SU-DHL-6 (cell line): ENCODE results near the gene TLE1.

ENCODE experiments used
- H2AFZ ChIP-seq: fragments of 200-600 bp; sonication (generic); 2 replicates; pipeline ENCODE4 v1.6.1; 2014; ENCODE audit warnings: low read depth, mild to moderate bottlenecking, moderate library complexity, mixed read lengths, antibody characterized with exemption, low read length; ENCODE audit not compliant: severe bottlenecking
- H3F3A ChIP-seq: fragments of 200-600 bp; shearing (Covaris generic); 2 replicates; pipeline ENCODE4 v1.6.0; 2016; ENCODE audit warnings: antibody characterized with exemption, mild to moderate bottlenecking; ENCODE audit not compliant: insufficient read depth
- H3K27ac ChIP-seq: fragments of 200-600 bp; sonication (generic); 2 replicates; pipeline ENCODE4 v1.5.1; 2016; ENCODE audit warnings: low read depth, mild to moderate bottlenecking, low read length, moderate library complexity, mixed read lengths
- H3K27me3 ChIP-seq: fragments of 200-600 bp; sonication (generic), shearing (Covaris generic); 2 replicates; pipeline ENCODE4 v1.6.0; 2014; ENCODE audit warnings: mild to moderate bottlenecking, low read length
- H3K36me3 ChIP-seq: fragments of 200-600 bp; sonication (generic); 2 replicates; pipeline ENCODE4 v1.6.1; 2014; ENCODE audit warnings: mild to moderate bottlenecking, low read length, mixed read lengths
- H3K4me2 ChIP-seq: fragments of 300-600, 200-600 bp; shearing (Covaris generic), sonication (generic); 2 replicates; pipeline ENCODE4 v1.6.0; 2014; ENCODE audit warnings: low read length, low read depth, mild to moderate bottlenecking; ENCODE audit not compliant: poor library complexity, severe bottlenecking
- H3K4me3 ChIP-seq: fragments of 200-600 bp; sonication (generic); 2 replicates; pipeline ENCODE4 v1.5.1; 2014; ENCODE audit warnings: antibody characterized with exemption, low read length, mild to moderate bottlenecking, mixed read lengths; ENCODE audit not compliant: insufficient read depth, poor library complexity, severe bottlenecking
- H3K79me2 ChIP-seq: fragments of 200-600 bp; sonication (generic); 2 replicates; pipeline ENCODE4 v1.6.1; 2014; ENCODE audit warnings: mild to moderate bottlenecking, low read length, moderate library complexity; ENCODE audit not compliant: insufficient read depth
- H3K9ac ChIP-seq: fragments of 200-600 bp; sonication (generic); 2 replicates; pipeline ENCODE4 v1.7.0; 2014; ENCODE audit warnings: mild to moderate bottlenecking, low read length
- H3K9me2 ChIP-seq: fragments of 200-600 bp; sonication (generic); replicated peaks from 2 replicates; pipeline ENCODE4 v1.6.1; 2014; ENCODE audit warnings: low read length; ENCODE audit not compliant: insufficient read depth
- H3K9me3 ChIP-seq: fragments of 200-600 bp; sonication (generic); 2 replicates; pipeline ENCODE4 v1.6.1; 2014; ENCODE audit warnings: low read length, mixed read lengths; ENCODE audit not compliant: insufficient read depth
- H4K20me1 ChIP-seq: fragments of 200-600 bp; sonication (generic); 2 replicates; pipeline ENCODE4 v1.6.1; 2014; ENCODE audit warnings: low read depth, mild to moderate bottlenecking, antibody characterized with exemption, low read length, moderate library complexity, mixed read lengths
- CTCF ChIP-seq: fragments of 200-600 bp; sonication (generic); IDR thresholded peaks from one replicate; pipeline ENCODE4 v1.5.1; 2017; ENCODE audit warnings: antibody characterized with exemption, mild to moderate bottlenecking, low read length, moderate library complexity; ENCODE audit not compliant: insufficient read depth, poor library complexity, severe bottlenecking
- EZH2phosphoT487 ChIP-seq: fragments of 200-600 bp; sonication (generic), shearing (Covaris generic); conservative IDR thresholded peaks from 2 replicates; pipeline ENCODE4 v1.6.1; 2018; ENCODE audit warnings: mild to moderate bottlenecking, antibody characterized with exemption, low read length, moderate library complexity, mixed read lengths

TLE1 gene

DNA sequence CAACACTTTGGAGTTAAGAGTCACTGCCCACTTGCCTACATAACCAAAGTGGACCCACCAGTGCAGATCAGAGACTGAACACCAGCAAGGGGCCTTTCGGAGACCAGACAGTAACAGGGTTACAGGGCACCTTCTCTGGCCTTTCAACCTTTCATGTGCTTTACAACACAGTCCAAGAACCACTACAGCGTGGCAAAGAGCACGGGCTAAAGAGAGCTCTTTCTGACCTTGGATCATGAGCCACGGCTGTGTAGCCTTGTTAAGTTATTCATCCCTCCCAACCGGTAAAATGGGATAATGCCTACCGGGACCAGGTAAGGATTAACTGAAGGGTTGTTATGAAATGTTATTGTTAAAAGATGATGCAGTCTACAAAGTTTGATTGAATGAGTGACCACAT is 75.0 kb downstream of the TLE1 start:
- H3K9me2 ChIP-seq, result no peaks in the 10 kb centered on the region
- H4K20me1 ChIP-seq, result no peaks in the 10 kb centered on the region
- no peaks in the 10 kb centered on the region for H3K9me3 ChIP-seq
- no peak overlapping the region for H3K4me2 ChIP-seq
- no peaks in the 10 kb centered on the region for H3K27me3 ChIP-seq
- H3F3A ChIP-seq, result no peaks in the 10 kb centered on the region
- H2AFZ ChIP-seq, result no peak overlapping the region
- H3K79me2 ChIP-seq, result no peaks in the 10 kb centered on the region
- H3K27ac ChIP-seq, result no peak overlapping the region
- TF ChIP-seq CTCF (no peak), EZH2phosphoT487 (no peak)
- no peaks in the 10 kb centered on the region for H3K36me3 ChIP-seq
- no peak overlapping the region for H3K4me3 ChIP-seq
- no peak overlapping the region for H3K9ac ChIP-seq

DNA sequence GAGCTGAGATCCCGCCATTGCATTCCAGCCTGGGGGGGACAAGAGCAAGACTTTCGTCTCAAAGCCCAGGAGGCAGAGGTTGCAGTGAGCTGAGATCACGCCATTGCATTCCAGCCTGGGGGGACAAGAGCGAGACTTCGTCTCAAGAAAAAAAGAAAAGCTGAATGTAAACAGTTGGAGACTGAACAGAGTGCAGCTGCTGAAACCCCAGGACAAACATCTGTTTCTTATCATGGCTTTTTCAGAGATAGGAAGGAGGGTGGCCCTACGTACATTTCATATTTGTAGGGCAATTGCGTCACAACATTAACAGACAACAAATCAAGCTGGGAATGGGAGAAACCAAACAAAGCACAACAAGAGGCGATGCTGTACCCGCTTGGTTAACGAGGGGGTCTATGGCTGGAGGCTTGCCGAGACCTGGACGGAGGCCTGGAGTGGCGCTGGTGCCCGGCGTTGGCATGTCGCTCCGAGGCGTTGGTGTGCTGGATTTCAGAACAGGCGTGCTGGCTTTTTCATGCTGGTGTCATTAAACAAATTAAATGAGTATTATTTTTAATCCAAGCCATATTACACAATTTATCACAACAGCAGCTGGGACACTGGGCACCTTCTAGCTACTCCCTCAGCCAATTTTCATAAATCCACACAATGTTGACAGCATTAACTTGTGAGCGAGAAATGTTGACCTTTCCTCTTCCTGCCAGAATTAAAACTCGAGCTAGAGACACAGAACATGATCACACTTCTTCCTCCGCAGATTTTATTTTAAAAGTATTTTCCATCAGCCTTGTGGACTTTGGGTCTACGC is 76.1 kb downstream of the TLE1 start:
- Histone ChIP-seq H2AFZ (no peak overlapping the region), H3K27ac (no peak overlapping the region), H3K27me3 (no peaks in the 10 kb centered on the region), H3K9me2 (no peaks in the 10 kb centered on the region), H3K9me3 (no peaks in the 10 kb centered on the region), H3K9ac (no peak overlapping the region), H3K4me2 (no peak overlapping the region), H3K79me2 (no peaks in the 10 kb centered on the region), H3F3A (no peaks in the 10 kb centered on the region), H4K20me1 (no peaks in the 10 kb centered on the region), H3K36me3 (no peaks in the 10 kb centered on the region), H3K4me3 (no peak overlapping the region)
- TF ChIP-seq CTCF (no peak), EZH2phosphoT487 (no peak)

GRCh38 chr9:81611664-81612063 is 77.7 kb downstream of the TLE1 start:
- Histone ChIP-seq H3K36me3 (no peaks in the 10 kb centered on the region), H3K79me2 (no peaks in the 10 kb centered on the region), H4K20me1 (no peaks in the 10 kb centered on the region), H3K4me3 (no peak overlapping the region), H3F3A (no peaks in the 10 kb centered on the region), H3K9me2 (no peaks in the 10 kb centered on the region), H3K27ac (no peak overlapping the region), H2AFZ (no peak overlapping the region), H3K9me3 (no peaks in the 10 kb centered on the region), H3K9ac (no peak overlapping the region), H3K4me2 (no peak overlapping the region), H3K27me3 (no peaks in the 10 kb centered on the region)
- TF ChIP-seq CTCF (no peak), EZH2phosphoT487 (no peak)
